Measurements from ENCODE around the gene BLID. TPM values are rescaled to one million over a fixed set of nuclear protein-coding genes. Genes with fewer than 3 reads are reported as not detected.

BLID gene
- total and polyA plus RNA-seq, 3 donors from 2014 or later = 2.8 to 4.6 TPM; not detected in 1

DNA sequence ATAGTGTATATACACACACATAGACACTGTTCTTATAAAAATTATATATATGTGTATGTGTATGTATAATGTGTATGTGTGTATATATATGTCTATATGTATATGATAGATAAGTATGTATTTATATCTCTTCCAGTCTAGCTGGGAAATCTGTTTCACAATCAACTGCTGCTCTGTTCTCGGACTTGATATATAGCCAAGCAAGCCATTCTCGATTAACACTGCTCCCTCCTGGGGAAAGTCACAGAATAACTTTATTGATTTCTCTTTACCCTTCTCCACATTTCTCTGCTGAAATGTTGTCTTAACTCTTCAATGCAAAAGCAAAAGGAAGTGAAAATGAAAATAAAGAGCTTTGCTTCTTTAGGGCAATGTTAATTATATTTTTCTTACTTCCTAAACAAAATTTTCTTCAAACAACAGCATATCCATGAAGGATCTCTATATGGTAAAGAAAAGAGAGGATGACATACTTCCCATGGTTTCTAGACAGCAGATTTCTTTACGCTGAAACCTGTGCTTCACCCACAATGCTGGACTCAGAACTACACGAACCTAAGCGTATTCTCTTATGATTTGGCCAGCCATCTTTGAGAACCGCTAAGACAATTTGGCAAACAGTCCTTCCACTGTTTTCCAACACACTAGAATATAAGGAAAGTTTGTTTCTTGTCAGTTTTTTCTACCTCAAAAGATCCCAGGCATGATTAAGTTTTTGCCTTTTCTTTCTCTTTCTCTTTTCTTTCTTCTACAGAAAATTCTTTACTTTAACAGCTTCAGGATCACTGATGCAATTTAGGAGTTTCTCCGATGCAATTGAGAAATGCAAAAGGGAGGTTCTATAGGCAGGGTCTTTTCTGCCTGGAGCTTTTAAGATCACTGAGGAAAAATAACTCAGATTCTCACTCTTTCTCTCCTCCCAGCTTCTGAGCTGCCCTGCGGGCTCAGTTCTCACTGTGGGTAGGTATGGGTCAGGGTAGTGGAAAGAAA is 1.9 kb downstream of the BLID start:
- intact Hi-C loops (cut with DNase I; ENCODE audit: low total_unique reads) = no loop called here
- Histone ChIP-seq H3K4me1 (peaks cover 5% of the 10 kb centered on the region), H3K27me3 (no peaks in the 10 kb centered on the region), H3K36me3 (ENCODE audit: low read depth, missing control alignments) (no peaks in the 10 kb centered on the region), H3K4me3 (no peak overlapping the region), H3K9me3 (no peaks in the 10 kb centered on the region), H3K27ac (peak overlapping the region in 1 of 2 donors; percentile 54)
- DNase-seq = no peak
- TF ChIP-seq POLR2A (IDR thresholded peaks at IDR 0.05) = no peak
- TF ChIP-seq, protein P1, sequence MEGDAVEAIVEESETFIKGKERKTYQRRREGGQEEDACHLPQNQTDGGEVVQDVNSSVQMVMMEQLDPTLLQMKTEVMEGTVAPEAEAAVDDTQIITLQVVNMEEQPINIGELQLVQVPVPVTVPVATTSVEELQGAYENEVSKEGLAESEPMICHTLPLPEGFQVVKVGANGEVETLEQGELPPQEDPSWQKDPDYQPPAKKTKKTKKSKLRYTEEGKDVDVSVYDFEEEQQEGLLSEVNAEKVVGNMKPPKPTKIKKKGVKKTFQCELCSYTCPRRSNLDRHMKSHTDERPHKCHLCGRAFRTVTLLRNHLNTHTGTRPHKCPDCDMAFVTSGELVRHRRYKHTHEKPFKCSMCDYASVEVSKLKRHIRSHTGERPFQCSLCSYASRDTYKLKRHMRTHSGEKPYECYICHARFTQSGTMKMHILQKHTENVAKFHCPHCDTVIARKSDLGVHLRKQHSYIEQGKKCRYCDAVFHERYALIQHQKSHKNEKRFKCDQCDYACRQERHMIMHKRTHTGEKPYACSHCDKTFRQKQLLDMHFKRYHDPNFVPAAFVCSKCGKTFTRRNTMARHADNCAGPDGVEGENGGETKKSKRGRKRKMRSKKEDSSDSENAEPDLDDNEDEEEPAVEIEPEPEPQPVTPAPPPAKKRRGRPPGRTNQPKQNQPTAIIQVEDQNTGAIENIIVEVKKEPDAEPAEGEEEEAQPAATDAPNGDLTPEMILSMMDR (IDR thresholded peaks at IDR 0.05) = no peak
- 72 to 76% methylated on average over 8 of the region's 8 CpGs for WGBS, 2 donors

DNA sequence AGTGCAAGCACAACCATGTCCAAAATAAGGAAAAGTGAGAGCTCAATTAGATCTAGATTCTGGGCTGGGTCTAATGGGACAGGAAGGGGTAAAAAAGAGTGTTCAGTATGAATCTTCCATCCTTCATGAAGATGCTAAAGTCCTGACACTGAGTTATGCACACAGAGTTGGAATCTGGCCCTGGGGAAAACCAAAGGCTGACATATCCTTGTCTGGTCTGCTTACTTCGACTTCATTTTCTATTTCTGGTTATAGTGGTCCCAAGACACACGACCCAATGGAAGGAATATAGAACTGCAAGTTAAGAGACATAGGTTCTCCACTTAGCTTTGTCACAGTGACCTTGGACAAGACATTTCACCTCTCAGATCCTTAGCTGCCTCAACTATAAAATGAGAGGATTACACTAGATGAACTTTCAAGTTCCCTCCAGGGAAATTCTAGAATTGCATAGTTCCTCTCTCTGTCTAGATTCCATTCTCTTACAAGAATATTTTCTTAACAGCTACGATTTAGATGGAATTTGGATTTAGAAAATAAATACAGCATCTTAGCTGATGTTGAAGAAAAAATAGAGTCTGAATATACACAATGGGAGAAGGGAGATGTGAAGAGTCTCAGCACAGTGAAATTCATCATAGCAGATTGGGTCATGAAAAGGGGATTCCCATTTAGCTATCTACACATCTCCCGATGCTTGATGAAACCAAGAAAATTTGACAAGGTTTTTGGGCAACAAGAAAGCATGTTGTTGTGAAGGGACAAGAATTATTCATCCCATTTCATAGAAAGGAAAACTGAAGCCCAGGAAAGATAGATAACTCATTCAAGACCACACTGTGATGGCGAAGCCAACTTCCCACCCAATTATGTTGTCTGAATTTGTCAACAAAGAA is 3.3 kb downstream of the BLID start:
- Histone ChIP-seq H3K4me1 (peaks cover 5% of the 10 kb centered on the region), H3K27me3 (no peaks in the 10 kb centered on the region), H3K4me3 (no peak overlapping the region), H3K27ac (no peak overlapping the region), H3K36me3 (ENCODE audit: low read depth, missing control alignments) (no peaks in the 10 kb centered on the region), H3K9me3 (no peaks in the 10 kb centered on the region)
- WGBS, 2 donors = 77 to 89% methylated on average over 5 of the region's 5 CpGs
- intact Hi-C loops (cut with DNase I; ENCODE audit: low total_unique reads) = no loop called here
- TF ChIP-seq POLR2A (IDR thresholded peaks at IDR 0.05) = no peak
- TF ChIP-seq, protein P1 (IDR thresholded peaks at IDR 0.05) = no peak
- no peak for DNase-seq

DNA sequence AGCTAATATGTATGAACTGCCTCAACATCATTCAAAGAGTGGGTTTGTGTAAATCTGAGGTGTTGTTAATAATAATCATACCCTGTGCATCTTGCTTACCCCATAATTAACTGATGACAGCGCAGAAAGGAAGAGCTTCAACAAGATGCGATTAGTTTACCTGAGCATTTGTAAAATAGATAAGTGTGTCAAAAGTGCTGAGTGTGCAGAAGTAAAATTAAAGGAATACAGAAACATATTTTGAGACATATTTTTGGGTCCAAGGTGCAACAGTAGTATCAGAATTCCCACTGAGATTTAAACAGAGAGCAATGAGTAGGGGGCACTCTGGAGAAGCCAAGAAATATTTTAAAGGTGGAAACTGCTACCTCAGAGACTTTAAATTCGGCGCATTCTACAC is 6.1 kb downstream of the BLID start:
- no peak overlapping the region for H3K27ac ChIP-seq
- H3K9me3 ChIP-seq = no peaks in the 10 kb centered on the region
- TF ChIP-seq, protein P1 (IDR thresholded peaks at IDR 0.05) = no peak
- no peak for TF ChIP-seq POLR2A (IDR thresholded peaks at IDR 0.05)
- WGBS, 2 donors = 92 to 96% methylated on average over 4 of the region's 4 CpGs
- no peaks in the 10 kb centered on the region for H3K4me1 ChIP-seq
- H3K27me3 ChIP-seq = no peaks in the 10 kb centered on the region
- H3K4me3 ChIP-seq = no peak overlapping the region
- intact Hi-C loops (cut with DNase I; ENCODE audit: low total_unique reads) = loop anchor here (10.0 kb wide), 1 partner anchor 95 kb away; no protein-coding TSS in a partner anchor
- H3K36me3 ChIP-seq (ENCODE audit: low read depth, missing control alignments) = no peaks in the 10 kb centered on the region
- DNase-seq = no peak

DNA sequence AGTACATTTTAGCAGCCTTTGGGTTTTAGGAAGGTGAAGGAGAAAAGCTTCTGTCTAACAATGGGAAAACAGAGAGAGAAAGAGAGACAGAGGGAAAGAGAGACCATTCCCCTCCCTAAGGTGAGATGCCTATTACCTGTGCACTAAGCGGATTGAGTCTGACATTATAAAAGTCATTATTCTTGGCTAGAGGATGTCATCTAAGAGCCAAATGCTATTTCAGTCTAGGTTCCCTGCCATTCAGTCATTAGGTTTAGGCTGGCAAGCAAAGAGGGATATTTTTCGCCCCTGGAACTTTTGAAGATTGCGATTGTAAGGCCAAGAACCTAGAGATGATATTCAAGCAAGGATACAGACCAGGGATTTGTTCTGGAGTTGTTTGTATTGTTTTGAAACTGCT is 7.2 kb downstream of the BLID start:
- H3K4me1 ChIP-seq = no peaks in the 10 kb centered on the region
- peak overlapping the region; percentile 8 to 71 for H3K27ac ChIP-seq
- intact Hi-C loops (cut with DNase I; ENCODE audit: low total_unique reads) = loop anchor here (10.0 kb wide), 1 partner anchor 96 kb away; no protein-coding TSS in a partner anchor
- no peak overlapping the region for H3K4me3 ChIP-seq
- H3K9me3 ChIP-seq = no peaks in the 10 kb centered on the region
- no peak for TF ChIP-seq POLR2A (IDR thresholded peaks at IDR 0.05)
- TF ChIP-seq, protein P1 (IDR thresholded peaks at IDR 0.05) = no peak
- no peaks in the 10 kb centered on the region for H3K36me3 ChIP-seq (ENCODE audit: low read depth, missing control alignments)
- DNase-seq = no peak
- H3K27me3 ChIP-seq = no peaks in the 10 kb centered on the region
- WGBS, 2 donors = 97 to 98% methylated on average over 3 of the region's 3 CpGs
